Stomach (tissue), 4 donors: Measurements from ENCODE around the gene HCFC1.

Source experiments
- CTCF ChIP-seq, 7 experiments: fragments of 450-650 bp in 4 of 7; fragments of 200-600 bp in 3 of 7; sonication (generic) in 3 of 7; IDR thresholded peaks; one replicate each; pipeline ENCODE4 v1.5.1; 2016 to 2019; ENCODE audit warnings: antibody characterized with exemption in 7 of 7, control low read depth in 2 of 7, mild to moderate bottlenecking in 1 of 7
- EP300 ChIP-seq: sonication (generic); formaldehyde crosslinking; IDR thresholded peaks from one replicate; pipeline ENCODE4 v1.6.1; 2017; ENCODE audit warnings: antibody characterized with exemption
- POLR2A ChIP-seq, 4 donors: fragments of 450-650 bp; IDR thresholded peaks; one replicate each; pipeline ENCODE4 v1.6.1; 2016; ENCODE audit warnings: antibody characterized with exemption in 4 of 4, control low read depth in 2 of 4, mild to moderate bottlenecking in 1 of 4, moderate library complexity in 1 of 4
- POLR2AphosphoS5 ChIP-seq, 3 donors: sonication (generic); formaldehyde crosslinking; IDR thresholded peaks; one replicate each; pipeline ENCODE4 v1.6.1; 2016; ENCODE audit warnings: antibody characterized with exemption in 3 of 3

GRCh38 chrX:154013001-154013421, 41.4 kb upstream of the HCFC1 start:
- TF ChIP-seq CTCF (IDR thresholded peaks at IDR 0.05) (no peak), POLR2AphosphoS5 (IDR thresholded peaks at IDR 0.05) (no peak), POLR2A (IDR thresholded peaks at IDR 0.05) (no peak), EP300 (no peak)
